ENCODE measurements around the gene IL17A.

The IL17A gene

DNA sequence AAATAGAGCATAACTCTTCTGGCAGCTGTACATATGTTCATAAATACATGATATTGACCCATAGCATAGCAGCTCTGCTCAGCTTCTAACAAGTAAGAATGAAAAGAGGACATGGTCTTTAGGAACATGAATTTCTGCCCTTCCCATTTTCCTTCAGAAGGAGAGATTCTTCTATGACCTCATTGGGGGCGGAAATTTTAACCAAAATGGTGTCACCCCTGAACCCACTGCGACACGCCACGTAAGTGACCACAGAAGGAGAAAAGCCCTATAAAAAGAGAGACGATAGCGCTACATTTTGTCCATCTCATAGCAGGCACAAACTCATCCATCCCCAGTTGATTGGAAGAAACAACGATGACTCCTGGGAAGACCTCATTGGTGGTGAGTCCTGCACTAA is at the start of gene IL17A:
IL17A (plus strand) TSS at position 301 of the 400 bp plus-strand sequence; CDS start at position 358, 57 bp downstream.
- DNase-seq: no peak

DNA sequence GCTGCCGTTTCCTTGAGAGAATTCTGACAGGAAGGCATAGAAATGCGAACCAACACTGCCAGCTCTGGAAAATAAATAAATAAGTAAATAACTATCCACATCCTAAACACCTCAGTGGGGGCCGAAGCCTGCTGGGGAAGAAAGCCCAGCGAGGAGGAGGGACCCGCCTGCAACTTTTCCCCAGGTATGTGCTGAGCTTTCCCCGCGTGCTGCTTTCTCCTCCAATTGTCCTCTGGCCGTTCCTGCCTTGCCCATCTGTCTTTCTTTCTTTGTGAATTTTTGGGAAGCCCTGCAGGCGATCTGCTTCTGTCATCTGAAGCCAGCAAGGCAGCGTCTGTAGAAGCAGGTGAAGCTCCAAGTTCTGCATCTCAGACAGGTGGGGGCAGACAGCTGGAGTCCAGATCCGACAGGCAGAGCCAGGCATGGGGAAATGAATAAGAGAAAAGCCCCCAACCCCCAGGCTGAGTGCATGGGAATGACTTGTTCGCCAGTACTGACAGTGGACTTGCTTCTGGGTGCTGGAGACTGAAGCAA is 49.2 kb upstream of the IL17A start:
- no peak for DNase-seq

- DNase-seq: no peak
Observed at GRCh38 chr6:52138284-52138683, 47.9 kb upstream of the IL17A start.

DNA sequence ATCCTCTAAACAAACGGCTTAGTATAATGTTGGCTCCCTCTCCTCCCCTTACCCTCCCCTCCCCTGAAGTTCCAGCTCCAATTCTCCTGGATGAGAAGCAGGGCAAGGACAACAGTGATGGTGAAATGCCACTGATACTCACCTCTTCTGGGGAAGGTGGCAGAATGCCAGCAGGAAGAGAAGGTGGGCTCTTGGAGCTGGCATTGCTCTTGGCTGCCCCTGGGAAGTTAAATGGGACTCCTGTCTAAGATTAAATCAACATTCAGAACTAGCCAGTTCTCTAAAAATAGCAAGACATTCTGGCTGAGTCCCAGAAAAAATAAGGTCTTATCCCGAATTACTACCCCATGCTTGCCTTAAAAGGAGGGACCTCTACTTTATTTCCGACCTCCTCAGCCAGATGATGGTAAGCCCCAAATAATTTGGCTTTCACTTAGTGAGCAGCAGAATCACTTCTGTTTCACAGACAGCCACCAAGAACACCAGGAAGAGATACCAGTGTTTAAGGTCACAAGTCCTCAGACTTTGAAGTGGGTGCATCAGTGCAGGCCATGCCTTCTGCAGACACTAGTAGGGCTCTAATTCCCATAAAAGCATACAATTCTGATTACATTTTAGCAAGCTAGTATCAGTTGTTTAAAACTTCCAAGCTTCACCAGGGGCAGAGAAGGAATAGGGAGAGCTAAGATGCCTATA is 46.0 kb upstream of the IL17A start:
- DNase-seq: no peak

- no peak for DNase-seq
Observed at GRCh38 chr6:52141596-52141995, 44.6 kb upstream of the IL17A start.

GRCh38 chr6:52142556-52142955 is 43.6 kb upstream of the IL17A start:
- DNase-seq: no peak

DNA sequence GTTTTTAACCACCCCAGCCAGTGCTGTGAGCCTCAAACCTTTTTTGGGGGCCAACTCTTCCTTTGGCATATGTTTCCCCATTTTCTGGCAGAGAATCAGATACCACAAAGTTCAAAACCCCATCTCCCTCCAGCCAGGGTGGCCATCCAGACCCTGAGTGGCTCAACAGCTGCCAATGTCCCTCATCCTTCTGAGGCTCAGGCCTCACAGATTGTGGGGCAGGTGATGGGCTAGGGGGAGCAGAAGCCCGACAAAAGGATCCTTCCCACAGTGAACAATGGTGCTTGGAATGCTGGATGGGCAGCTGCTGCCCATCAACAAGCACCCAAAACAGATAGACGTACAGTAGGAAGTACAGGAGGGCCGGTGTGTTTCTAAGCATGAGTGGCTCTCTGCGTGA is 42.6 kb upstream of the IL17A start:
- no peak for DNase-seq

- no peak for DNase-seq
Observed at GRCh38 chr6:52144196-52145076, 41.7 kb upstream of the IL17A start.

GRCh38 chr6:52146851-52147445 is 39.2 kb upstream of the IL17A start:
- no peak for DNase-seq

GRCh38 chr6:52149076-52149475 is 37.1 kb upstream of the IL17A start:
- no peak for DNase-seq

- DNase-seq: no peak
Observed at GRCh38 chr6:52149949-52150348, 36.2 kb upstream of the IL17A start.

- no peak for DNase-seq
Observed at GRCh38 chr6:52152070-52152423, 34.1 kb upstream of the IL17A start.

- no peak for DNase-seq
Observed at GRCh38 chr6:52152711-52153160, 33.4 kb upstream of the IL17A start.

DNA sequence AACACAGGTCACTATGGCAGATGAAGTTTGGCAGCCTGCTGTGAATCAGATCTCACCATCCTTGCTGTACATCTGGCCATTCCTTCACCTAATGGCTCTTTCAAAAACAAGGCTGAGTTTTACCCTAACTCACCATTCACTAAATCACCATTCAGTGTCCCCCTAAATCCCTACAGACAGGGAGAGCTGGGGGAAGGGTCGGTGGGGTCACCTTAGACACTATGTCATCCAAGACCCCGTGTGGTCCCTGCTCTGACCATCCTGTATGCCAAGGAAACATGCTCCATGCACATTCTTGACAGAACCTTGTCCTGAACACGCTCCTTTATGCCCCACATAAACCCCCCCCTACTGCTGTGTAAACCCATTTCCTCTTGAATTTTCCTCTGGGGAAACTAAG is 31.8 kb upstream of the IL17A start:
- DNase-seq: no peak

DNA sequence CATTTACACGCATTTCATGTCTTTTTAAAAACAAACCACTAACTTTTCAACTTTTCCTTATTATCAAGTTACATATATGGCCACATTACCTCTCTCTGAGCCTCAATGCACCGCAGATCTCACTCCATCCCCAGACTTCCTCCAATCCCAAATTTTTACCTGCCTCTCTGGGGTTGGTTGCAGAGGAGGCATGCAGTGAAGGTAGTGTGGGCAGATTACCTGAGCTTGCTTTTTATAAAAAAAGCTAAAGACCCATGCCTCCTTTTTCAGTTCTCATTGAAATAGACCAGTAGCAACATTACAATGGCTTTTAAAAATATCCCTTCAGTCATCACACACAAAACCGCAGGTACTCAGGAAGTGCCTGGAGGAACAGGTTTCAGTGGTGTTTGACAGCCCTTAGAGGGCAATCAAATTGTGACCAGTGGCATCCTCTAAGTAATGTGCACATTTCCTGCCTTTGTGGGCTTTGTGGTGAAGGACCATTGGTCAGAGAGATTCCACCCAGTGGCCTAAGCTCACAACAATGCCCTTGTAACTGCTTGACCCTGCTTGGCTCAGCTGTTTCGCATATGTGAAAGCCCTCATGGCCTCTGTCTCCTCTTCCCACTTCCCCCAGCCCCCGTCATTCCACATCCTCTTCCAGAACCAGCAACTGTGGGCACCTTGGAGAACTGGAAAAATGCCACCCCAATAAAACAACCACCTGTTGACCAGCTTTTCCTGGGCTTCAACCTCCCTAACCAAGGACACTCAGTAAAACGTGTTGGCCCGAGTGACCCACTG is 30.2 kb upstream of the IL17A start:
- DNase-seq: peak; percentile 56

GRCh38 chr6:52157301-52157941 is 28.8 kb upstream of the IL17A start:
- DNase-seq: no peak

DNA sequence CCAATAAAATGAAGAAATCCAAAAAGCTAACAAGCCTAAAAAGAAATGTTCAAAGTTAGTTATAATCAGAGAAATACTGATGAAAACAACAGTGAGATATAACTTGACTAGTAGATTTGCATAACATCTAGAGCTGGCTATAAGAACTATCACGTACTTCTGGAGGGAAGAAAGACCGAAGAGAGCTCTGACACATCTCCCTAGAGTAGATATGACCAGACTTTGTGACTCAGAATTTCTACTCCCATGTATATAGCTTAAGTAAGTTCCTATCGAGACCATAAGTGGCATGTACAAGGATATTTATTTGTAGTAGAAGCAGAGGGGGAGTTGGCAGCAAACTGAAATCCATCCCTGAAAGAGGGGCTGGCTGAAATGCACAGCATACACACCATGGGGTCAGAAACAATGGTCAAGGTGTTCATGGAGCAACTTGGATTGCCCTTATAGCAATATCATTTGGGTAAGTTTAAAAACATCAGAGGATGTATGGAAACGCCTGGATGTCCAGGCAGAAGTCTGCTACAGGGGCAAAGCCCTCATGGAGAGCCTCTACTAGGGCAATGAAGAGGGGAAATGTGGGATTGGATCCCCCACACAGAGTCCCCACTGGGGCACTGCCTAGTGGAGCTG is 25.6 kb upstream of the IL17A start:
- DNase-seq: no peak

GRCh38 chr6:52161689-52162438 is 24.3 kb upstream of the IL17A start:
- DNase-seq: no peak

DNA sequence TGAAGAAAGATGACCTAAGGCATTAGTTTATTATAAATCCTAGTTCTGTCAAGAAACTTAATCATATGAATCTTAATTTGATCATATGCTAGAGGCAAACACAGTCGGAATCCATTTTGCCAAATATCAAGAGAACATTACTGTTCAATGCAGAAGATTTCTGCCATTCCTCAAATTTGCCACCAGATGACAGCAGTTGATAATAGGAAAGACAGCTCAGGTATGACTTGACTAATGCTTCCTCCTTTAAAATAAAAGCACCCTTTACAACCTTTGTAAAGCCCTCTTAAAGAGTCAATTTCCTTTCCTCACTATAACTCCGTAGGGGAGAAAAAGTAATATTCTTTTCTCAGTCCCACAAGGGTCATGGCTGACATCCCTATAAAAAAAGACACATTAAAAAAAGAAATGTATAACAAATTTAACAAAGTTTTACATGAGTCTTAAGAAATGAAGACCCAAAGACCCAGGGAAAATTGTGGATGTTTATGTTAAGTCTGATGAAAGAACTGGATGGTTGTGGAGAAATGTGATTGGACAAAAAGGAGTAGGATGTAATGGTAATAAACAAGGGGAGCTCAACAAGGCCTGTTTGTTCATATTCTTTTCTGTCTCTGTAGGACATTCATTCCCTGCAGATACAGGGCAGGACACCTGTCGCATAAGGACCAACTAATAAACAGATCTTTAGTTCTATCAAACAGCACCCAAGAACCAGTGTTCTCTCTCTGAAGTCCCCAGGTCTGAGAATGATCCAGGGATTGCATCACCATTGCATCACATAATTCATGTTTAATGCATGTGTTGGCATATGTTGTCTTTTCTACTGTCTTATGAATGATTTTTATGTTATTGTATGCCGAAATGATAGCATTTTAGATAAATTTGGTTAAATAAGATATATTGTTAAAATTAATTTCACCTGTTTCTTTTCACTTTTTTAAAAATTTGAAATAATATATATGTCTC is 23.0 kb upstream of the IL17A start:
- peak; percentile 27 for DNase-seq

Data from KG1 (cell line).